Activated CD8-positive, alpha-beta memory T cell treated with anti-CD3 and anti-CD28 coated beads, Interleukin-2, amount 50 U/mL, for 1 hour (primary cell): ENCODE measurements around the gene BRMS1L.
"Not testable (repeated sequence)": the region's sequence is repeated elsewhere in the genome, so short reads cannot be mapped to it uniquely, and the experiment has no call there.

Experiments used
- DNase-seq: peaks from one replicate; pipeline ENCODE4 v3.0.0-alpha.2; 2020; ENCODE audit errors: extremely low read depth

BRMS1L gene

GRCh38 chr14:35826218-35826951 is at the start of gene BRMS1L:
BRMS1L (plus strand) TSS chr14:35826338; CDS start chr14:35826517, 179 bp downstream.
- peak; percentile 89 for DNase-seq

GRCh38 chr14:35776823-35777222 is 49.3 kb upstream of the BRMS1L start:
- no peak for DNase-seq

GRCh38 chr14:35777550-35777949 is 48.6 kb upstream of the BRMS1L start:
- DNase-seq: not testable (repeated sequence)

- DNase-seq: no peak
Observed at GRCh38 chr14:35779368-35779767, 46.8 kb upstream of the BRMS1L start.

GRCh38 chr14:35783699-35784098 is 42.4 kb upstream of the BRMS1L start:
- no peak for DNase-seq

- no peak for DNase-seq
Observed at GRCh38 chr14:35786856-35787255, 39.3 kb upstream of the BRMS1L start.

- DNase-seq: no peak
Observed at GRCh38 chr14:35789651-35790050, 36.5 kb upstream of the BRMS1L start.

GRCh38 chr14:35797796-35798195 is 28.3 kb upstream of the BRMS1L start:
- no peak for DNase-seq

- DNase-seq: no peak
Observed at GRCh38 chr14:35806006-35806907, 19.9 kb upstream of the BRMS1L start.

- DNase-seq: no peak
Observed at GRCh38 chr14:35807131-35807961, 18.8 kb upstream of the BRMS1L start.

GRCh38 chr14:35808076-35808637 is 18.0 kb upstream of the BRMS1L start:
- no peak for DNase-seq

GRCh38 chr14:35808638-35809563 is 17.2 kb upstream of the BRMS1L start, which contains the start of gene RALGAPA1:
RALGAPA1 (minus strand) TSS chr14:35809295; CDS start chr14:35808835, 460 bp downstream.
- DNase-seq: peak; percentile 96

- no peak for DNase-seq
Observed at GRCh38 chr14:35809597-35809996, 16.5 kb upstream of the BRMS1L start.

GRCh38 chr14:35810963-35811362 is 15.2 kb upstream of the BRMS1L start:
- no peak for DNase-seq

GRCh38 chr14:35814371-35815005 is 11.7 kb upstream of the BRMS1L start:
- peak; percentile 67 for DNase-seq

- DNase-seq: no peak
Observed at GRCh38 chr14:35818346-35819115, 7.6 kb upstream of the BRMS1L start.

GRCh38 chr14:35819591-35820540 is 6.3 kb upstream of the BRMS1L start:
- no peak for DNase-seq
